ENCODE measurements around the gene EVI2B. TPM values are rescaled to one million over a fixed set of nuclear protein-coding genes. Genes with fewer than 3 reads are reported as not detected.

EVI2B gene
- total and polyA plus RNA-seq, 4 donors, result 2.8 to 5.8 (median 3.7) TPM

DNA sequence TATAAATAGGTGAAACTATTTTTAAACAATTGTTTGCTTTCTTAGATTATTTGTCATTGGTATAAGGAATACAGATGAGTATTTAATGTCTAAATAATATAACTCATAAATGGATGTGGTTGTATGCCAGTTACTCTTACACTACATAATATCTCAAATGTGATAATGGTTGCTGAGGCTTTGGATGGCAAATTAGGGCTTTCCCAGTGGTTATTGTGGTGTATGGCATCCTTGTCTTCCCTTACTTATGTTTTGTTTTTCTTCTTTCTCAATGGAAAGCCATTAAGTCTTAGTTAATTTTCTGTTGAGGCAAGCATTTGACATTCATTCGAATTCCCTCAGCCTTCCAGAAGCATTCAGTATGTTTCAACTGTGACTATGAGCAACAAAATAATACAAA is 27.3 kb downstream of the EVI2B start:
- Histone ChIP-seq H3K27ac (ENCODE audit: low read depth in 1 of 2, low read length in 2 of 2) (no peak overlapping the region), H3K9me3 (ENCODE audit: control insufficient read depth in 4 of 4, low read length in 3 of 4) (no peaks in the 10 kb centered on the region), H3K36me3 (ENCODE audit: control insufficient read depth in 4 of 4, insufficient read depth in 3 of 4, low read depth in 1 of 4, low read length in 3 of 4) (peaks cover 0 to 5% (median 0%) of the 10 kb centered on the region in 4 donors), H3K4me1 (ENCODE audit: control insufficient read depth in 4 of 4, insufficient read depth in 4 of 4, low read length in 3 of 4) (no peaks in the 10 kb centered on the region), H3K27me3 (ENCODE audit: control insufficient read depth in 4 of 4, insufficient read depth in 4 of 4, low read length in 3 of 4) (no peaks in the 10 kb centered on the region), H3K9ac (ENCODE audit: low read depth in 1 of 2, low read length in 2 of 2) (no peak overlapping the region), H3K4me3 (ENCODE audit: low read depth in 1 of 3, low read length in 3 of 3) (no peak overlapping the region)
- WGBS, result 96% methylated on average over 1 of the region's 1 CpG
- DNase-seq (ENCODE audit: low spot score), result no peak
- TF ChIP-seq GABPA (IDR thresholded peaks at IDR 0.05 in 1 of 2, conservative IDR thresholded peaks at IDR 0.05 in 1 of 2) (no peak), TAF1 (conservative IDR thresholded peaks at IDR 0.05) (no peak), NR2F2 (IDR thresholded peaks at IDR 0.05) (no peak), EGR1 (IDR thresholded peaks at IDR 0.05; ENCODE audit: low read depth in 2 of 2) (no peak), RXRA (IDR thresholded peaks at IDR 0.05) (no peak), HNF4A (conservative IDR thresholded peaks at IDR 0.05) (no peak), HNF4G (IDR thresholded peaks at IDR 0.05) (no peak), SP1 (IDR thresholded peaks at IDR 0.05) (no peak)
- TF ChIP-seq, protein P1, sequence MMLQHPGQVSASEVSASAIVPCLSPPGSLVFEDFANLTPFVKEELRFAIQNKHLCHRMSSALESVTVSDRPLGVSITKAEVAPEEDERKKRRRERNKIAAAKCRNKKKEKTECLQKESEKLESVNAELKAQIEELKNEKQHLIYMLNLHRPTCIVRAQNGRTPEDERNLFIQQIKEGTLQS (IDR thresholded peaks at IDR 0.05), result no peak
- TF ChIP-seq, protein P2, sequence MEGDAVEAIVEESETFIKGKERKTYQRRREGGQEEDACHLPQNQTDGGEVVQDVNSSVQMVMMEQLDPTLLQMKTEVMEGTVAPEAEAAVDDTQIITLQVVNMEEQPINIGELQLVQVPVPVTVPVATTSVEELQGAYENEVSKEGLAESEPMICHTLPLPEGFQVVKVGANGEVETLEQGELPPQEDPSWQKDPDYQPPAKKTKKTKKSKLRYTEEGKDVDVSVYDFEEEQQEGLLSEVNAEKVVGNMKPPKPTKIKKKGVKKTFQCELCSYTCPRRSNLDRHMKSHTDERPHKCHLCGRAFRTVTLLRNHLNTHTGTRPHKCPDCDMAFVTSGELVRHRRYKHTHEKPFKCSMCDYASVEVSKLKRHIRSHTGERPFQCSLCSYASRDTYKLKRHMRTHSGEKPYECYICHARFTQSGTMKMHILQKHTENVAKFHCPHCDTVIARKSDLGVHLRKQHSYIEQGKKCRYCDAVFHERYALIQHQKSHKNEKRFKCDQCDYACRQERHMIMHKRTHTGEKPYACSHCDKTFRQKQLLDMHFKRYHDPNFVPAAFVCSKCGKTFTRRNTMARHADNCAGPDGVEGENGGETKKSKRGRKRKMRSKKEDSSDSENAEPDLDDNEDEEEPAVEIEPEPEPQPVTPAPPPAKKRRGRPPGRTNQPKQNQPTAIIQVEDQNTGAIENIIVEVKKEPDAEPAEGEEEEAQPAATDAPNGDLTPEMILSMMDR (IDR thresholded peaks at IDR 0.05; ENCODE audit: low read depth, low read length, missing input control), result no peak
- TF ChIP-seq, protein P3, sequence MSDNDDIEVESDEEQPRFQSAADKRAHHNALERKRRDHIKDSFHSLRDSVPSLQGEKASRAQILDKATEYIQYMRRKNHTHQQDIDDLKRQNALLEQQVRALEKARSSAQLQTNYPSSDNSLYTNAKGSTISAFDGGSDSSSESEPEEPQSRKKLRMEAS (IDR thresholded peaks at IDR 0.05), result no peak
- TF ChIP-seq, protein P4, sequence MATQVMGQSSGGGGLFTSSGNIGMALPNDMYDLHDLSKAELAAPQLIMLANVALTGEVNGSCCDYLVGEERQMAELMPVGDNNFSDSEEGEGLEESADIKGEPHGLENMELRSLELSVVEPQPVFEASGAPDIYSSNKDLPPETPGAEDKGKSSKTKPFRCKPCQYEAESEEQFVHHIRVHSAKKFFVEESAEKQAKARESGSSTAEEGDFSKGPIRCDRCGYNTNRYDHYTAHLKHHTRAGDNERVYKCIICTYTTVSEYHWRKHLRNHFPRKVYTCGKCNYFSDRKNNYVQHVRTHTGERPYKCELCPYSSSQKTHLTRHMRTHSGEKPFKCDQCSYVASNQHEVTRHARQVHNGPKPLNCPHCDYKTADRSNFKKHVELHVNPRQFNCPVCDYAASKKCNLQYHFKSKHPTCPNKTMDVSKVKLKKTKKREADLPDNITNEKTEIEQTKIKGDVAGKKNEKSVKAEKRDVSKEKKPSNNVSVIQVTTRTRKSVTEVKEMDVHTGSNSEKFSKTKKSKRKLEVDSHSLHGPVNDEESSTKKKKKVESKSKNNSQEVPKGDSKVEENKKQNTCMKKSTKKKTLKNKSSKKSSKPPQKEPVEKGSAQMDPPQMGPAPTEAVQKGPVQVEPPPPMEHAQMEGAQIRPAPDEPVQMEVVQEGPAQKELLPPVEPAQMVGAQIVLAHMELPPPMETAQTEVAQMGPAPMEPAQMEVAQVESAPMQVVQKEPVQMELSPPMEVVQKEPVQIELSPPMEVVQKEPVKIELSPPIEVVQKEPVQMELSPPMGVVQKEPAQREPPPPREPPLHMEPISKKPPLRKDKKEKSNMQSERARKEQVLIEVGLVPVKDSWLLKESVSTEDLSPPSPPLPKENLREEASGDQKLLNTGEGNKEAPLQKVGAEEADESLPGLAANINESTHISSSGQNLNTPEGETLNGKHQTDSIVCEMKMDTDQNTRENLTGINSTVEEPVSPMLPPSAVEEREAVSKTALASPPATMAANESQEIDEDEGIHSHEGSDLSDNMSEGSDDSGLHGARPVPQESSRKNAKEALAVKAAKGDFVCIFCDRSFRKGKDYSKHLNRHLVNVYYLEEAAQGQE (IDR thresholded peaks at IDR 0.05), result no peak
- TF ChIP-seq, protein P5, sequence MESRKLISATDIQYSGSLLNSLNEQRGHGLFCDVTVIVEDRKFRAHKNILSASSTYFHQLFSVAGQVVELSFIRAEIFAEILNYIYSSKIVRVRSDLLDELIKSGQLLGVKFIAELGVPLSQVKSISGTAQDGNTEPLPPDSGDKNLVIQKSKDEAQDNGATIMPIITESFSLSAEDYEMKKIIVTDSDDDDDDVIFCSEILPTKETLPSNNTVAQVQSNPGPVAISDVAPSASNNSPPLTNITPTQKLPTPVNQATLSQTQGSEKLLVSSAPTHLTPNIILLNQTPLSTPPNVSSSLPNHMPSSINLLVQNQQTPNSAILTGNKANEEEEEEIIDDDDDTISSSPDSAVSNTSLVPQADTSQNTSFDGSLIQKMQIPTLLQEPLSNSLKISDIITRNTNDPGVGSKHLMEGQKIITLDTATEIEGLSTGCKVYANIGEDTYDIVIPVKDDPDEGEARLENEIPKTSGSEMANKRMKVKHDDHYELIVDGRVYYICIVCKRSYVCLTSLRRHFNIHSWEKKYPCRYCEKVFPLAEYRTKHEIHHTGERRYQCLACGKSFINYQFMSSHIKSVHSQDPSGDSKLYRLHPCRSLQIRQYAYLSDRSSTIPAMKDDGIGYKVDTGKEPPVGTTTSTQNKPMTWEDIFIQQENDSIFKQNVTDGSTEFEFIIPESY (IDR thresholded peaks at IDR 0.05), result no peak

DNA sequence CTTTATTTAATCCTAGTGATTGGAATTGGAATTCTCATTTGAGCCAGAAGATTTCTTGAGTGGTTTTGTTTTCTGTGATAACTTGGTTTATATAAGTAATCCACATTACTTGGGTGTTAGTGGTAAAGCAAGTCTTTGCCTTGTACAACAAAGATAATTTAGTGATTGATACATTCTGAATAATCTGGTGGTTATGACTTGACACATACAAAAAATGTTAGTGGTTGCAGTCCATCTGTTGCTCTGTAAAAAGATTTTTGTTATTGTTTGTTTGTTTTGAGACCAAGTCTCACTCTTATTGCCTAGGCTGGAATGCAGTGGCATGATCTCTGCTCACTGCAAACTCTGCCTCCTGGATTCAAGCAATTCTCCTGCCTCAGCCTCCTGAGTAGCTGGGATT is 30.0 kb downstream of the EVI2B start:
- no peaks in the 10 kb centered on the region for H3K27me3 ChIP-seq (ENCODE audit: control insufficient read depth in 4 of 4, insufficient read depth in 4 of 4, low read length in 3 of 4)
- TF ChIP-seq FOXA1 (IDR thresholded peaks at IDR 0.05) (no peak), TAF1 (conservative IDR thresholded peaks at IDR 0.05) (no peak), FOXA2 (IDR thresholded peaks at IDR 0.05) (no peak), EGR1 (IDR thresholded peaks at IDR 0.05; ENCODE audit: low read depth in 2 of 2) (no peak), JUND (IDR thresholded peaks at IDR 0.05) (no peak), SP1 (IDR thresholded peaks at IDR 0.05) (no peak), NR2F2 (IDR thresholded peaks at IDR 0.05) (no peak), RAD21 (IDR thresholded peaks at IDR 0.05) (no peak), RXRA (IDR thresholded peaks at IDR 0.05) (no peak), HNF4A (conservative IDR thresholded peaks at IDR 0.05) (no peak)
- TF ChIP-seq, protein P1 (IDR thresholded peaks at IDR 0.05), result no peak
- TF ChIP-seq, protein P3 (IDR thresholded peaks at IDR 0.05), result no peak
- TF ChIP-seq, protein P2 (IDR thresholded peaks at IDR 0.05; ENCODE audit: low read depth, low read length, missing input control), result no peak

More for the DNA sequence above, 30.0 kb downstream of the EVI2B start:
- no peaks in the 10 kb centered on the region for H3K4me1 ChIP-seq (ENCODE audit: control insufficient read depth in 4 of 4, insufficient read depth in 4 of 4, low read length in 3 of 4)
- no peaks in the 10 kb centered on the region for H3K9me3 ChIP-seq (ENCODE audit: control insufficient read depth in 4 of 4, low read length in 3 of 4)
- no peak overlapping the region for H3K9ac ChIP-seq (ENCODE audit: low read depth in 1 of 2, low read length in 2 of 2)
- no peak for DNase-seq (ENCODE audit: low spot score)
- no peak overlapping the region for H3K27ac ChIP-seq (ENCODE audit: low read depth in 1 of 2, low read length in 2 of 2)
- H3K36me3 ChIP-seq (ENCODE audit: control insufficient read depth in 4 of 4, insufficient read depth in 3 of 4, low read depth in 1 of 4, low read length in 3 of 4), result peaks cover 0 to 5% (median 0%) of the 10 kb centered on the region in 4 donors
- no peak overlapping the region for H3K4me3 ChIP-seq (ENCODE audit: low read depth in 1 of 3, low read length in 3 of 3)

Data from liver (tissue), 9 donors.